Gastroesophageal sphincter (tissue), 3 donors: ENCODE data around the gene TSPAN14.

ENCODE experiments used
- CTCF ChIP-seq, 4 experiments: fragments of 200-600 bp in 2 of 4; fragments of 450-650 bp in 2 of 4; sonication (generic) in 1 of 4; IDR thresholded peaks; one replicate each; pipeline ENCODE4 v1.5.1; 2017 to 2019; ENCODE audit warnings: antibody characterized with exemption in 4 of 4, mild to moderate bottlenecking in 2 of 4, moderate library complexity in 2 of 4
- EP300 ChIP-seq: sonication (generic); formaldehyde crosslinking; IDR thresholded peaks from one replicate; pipeline ENCODE4 v1.6.1; 2017; ENCODE audit warnings: antibody characterized with exemption, mild to moderate bottlenecking
- POLR2A ChIP-seq, 2 donors: fragments of 450-650 bp; IDR thresholded peaks; one replicate each; pipeline ENCODE4 v1.6.1; 2017; ENCODE audit warnings: antibody characterized with exemption in 2 of 2, mild to moderate bottlenecking in 2 of 2, moderate library complexity in 1 of 2
- POLR2AphosphoS5 ChIP-seq: sonication (generic); formaldehyde crosslinking; IDR thresholded peaks from one replicate; pipeline ENCODE4 v1.6.1; 2017; ENCODE audit warnings: antibody characterized with exemption

GRCh38 chr10:80542652-80543318, 88.7 kb downstream of the TSPAN14 start:
- TF ChIP-seq POLR2A (IDR thresholded peaks at IDR 0.05) (no peak), CTCF (IDR thresholded peaks at IDR 0.05) (no peak), EP300 (no peak), POLR2AphosphoS5 (no peak)
